ENCODE results near the gene SAMD11.

DNA sequence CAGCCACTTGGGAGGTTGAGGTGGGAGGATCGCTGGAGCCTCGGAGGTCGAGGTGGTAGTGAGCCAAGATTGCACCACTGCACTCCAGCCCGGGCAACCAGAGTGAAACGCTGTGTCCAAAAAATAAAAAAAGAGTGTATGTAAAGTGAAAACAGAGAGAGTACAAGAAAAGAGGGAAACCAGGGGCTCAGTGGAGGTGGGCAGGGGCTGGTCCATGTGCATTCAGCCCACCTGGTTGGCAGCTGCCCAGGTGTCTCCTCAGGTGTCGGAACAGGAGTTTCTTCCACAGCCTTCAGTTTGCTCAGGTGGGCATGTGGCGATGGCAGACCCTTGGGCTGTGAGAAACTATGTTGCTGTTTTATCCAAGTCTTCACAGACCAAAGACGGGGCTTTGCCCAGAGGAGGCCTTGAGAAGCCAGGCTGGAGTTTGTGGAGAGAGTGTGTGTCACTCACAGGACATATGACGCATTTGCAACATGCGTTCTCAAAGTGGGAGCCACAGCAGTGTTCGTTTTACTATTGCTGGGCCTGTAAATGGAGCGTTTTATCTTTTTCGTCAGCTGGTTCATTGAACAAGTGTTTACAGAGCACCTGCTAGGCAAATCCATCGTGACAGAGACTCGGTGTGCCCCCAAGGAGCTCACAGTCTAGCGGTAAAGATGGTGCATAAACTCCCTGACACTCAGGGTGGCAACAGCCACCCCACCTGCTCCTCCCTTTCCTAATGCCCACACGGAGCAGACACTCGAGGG is 22.4 kb upstream of the SAMD11 start:
- TF ChIP-seq JUNB (IDR thresholded peaks at IDR 0.05): no peak
- no peak for TF ChIP-seq HCFC1 (IDR thresholded peaks at IDR 0.05; ENCODE audit: low read length)
- TF ChIP-seq, protein P1, sequence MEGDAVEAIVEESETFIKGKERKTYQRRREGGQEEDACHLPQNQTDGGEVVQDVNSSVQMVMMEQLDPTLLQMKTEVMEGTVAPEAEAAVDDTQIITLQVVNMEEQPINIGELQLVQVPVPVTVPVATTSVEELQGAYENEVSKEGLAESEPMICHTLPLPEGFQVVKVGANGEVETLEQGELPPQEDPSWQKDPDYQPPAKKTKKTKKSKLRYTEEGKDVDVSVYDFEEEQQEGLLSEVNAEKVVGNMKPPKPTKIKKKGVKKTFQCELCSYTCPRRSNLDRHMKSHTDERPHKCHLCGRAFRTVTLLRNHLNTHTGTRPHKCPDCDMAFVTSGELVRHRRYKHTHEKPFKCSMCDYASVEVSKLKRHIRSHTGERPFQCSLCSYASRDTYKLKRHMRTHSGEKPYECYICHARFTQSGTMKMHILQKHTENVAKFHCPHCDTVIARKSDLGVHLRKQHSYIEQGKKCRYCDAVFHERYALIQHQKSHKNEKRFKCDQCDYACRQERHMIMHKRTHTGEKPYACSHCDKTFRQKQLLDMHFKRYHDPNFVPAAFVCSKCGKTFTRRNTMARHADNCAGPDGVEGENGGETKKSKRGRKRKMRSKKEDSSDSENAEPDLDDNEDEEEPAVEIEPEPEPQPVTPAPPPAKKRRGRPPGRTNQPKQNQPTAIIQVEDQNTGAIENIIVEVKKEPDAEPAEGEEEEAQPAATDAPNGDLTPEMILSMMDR (IDR thresholded peaks at IDR 0.05 in 2 of 3, conservative IDR thresholded peaks at IDR 0.05 in 1 of 3; ENCODE audit: control insufficient read depth in 2 of 3, extremely low read depth in 1 of 3, insufficient read depth in 1 of 3, low read depth in 3 of 3, low read length in 3 of 3): no peak
- TF ChIP-seq JUND (IDR thresholded peaks at IDR 0.05; ENCODE audit: low read depth, low read length): no peak
- TF ChIP-seq POLR2A (IDR thresholded peaks at IDR 0.05; ENCODE audit: low read depth, low read length): no peak
